Dorsolateral prefrontal cortex (tissue), 118 donors: ENCODE measurements around the gene CDK13. TPM values are rescaled to one million over a fixed set of nuclear protein-coding genes. Genes with fewer than 3 reads are reported as not detected.

Experiments used
- total RNA-seq, 120 experiments: library from RNA; stranded (reverse); gene quantifications; one replicate each; pipeline versions ENCODE4 v1.2.3 to v1.2.4, GENCODE V29; 2022

The CDK13 gene
- total RNA-seq, 120 experiments from 2014 or later = 64.7 to 130 (median 89.6) TPM

Other genes with a start within 250 kb of the CDK13 start
- 10 to 100 TPM; 15.8 to 40.1 (median 27.3) TPM for gene MPLKIP, start 184.4 kb downstream of the CDK13 start, total RNA-seq
- gene SUGCT, start 184.7 kb downstream of the CDK13 start, total RNA-seq = 10 to 100 TPM in 1 of 120 experiments, 1 to 10 TPM in 119; 1.4 to 11.5 (median 3.3) TPM